Activated naive CD8-positive, alpha-beta T cell treated with anti-CD3 and anti-CD28 coated beads, Interleukin-2, amount 10 ng/mL, durations not matched to agents 7 days and 5 days (primary cell): Measurements from ENCODE around the gene TMEM245. TPM values are rescaled to one million over a fixed set of nuclear protein-coding genes. Genes with fewer than 3 reads are reported as not detected.

Experiments used
- ATAC-seq: fragments of 150-1000 bp; cut with Tn5 transposase; one replicate; pipeline ENCODE4 v1.10.0; 2021; ENCODE audit warnings: low read depth, moderate library complexity
- POLR2A ChIA-PET: fragments of 350-600 bp; sonication (Branson Sonifier 250); formaldehyde crosslinking; loops from one replicate; lab custom pipeline; 2021; ENCODE audit warnings: antibody characterized with exemption; lab: Charles Lee
- DNase-seq: peaks from one replicate; pipeline ENCODE4 v3.0.0; 2021
- H3K27ac Mint-ChIP-seq: one replicate; pipeline ENCODE4 v1.8.0; 2022; ENCODE audit warnings: mild to moderate bottlenecking, mixed read lengths
- H3K27me3 Mint-ChIP-seq: one replicate; pipeline ENCODE4 v1.8.0; 2022; ENCODE audit warnings: mild to moderate bottlenecking, moderate library complexity, mixed read lengths
- H3K36me3 Mint-ChIP-seq: one replicate; pipeline ENCODE4 v1.8.0; 2021; ENCODE audit warnings: mild to moderate bottlenecking, mixed read lengths
- H3K4me1 Mint-ChIP-seq: one replicate; pipeline ENCODE4 v1.8.0; 2021; ENCODE audit warnings: mixed read lengths
- H3K4me3 Mint-ChIP-seq: one replicate; pipeline ENCODE4 v1.8.0; 2022; ENCODE audit warnings: mild to moderate bottlenecking, moderate library complexity, mixed read lengths
- H3K9me3 Mint-ChIP-seq: one replicate; pipeline ENCODE4 v1.8.0; 2021; ENCODE audit warnings: mixed read lengths
- total RNA-seq, 2 experiments: library from RNA; stranded (reverse); gene quantifications; one replicate each; pipeline ENCODE4 v1.2.3, GENCODE V29; 2021

The TMEM245 gene
- total RNA-seq, 2 experiments from 2014 or later = 42.8 to 45.7 TPM

DNA sequence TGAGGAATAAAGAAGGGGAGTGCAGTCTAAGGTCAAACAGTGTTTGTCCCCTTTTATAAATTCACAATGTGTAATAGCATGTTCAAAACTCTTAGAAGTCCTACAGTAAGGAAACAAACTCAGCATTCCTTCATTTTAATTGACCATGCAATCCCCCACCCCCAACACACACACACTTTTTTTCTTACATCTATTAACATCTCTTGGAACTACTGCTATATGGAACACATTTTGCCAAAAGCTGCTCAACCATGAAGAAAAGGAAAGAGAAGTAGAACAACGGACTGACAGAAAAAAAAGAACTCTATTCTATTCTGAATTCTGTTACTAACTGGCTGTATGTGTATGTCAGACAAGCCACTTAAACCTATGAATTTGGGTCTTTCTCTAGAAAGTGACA, 103.6 kb downstream of the TMEM245 start:
- Mint-ChIP-seq H3K36me3 (peaks cover 10% of the 10 kb centered on the region), H3K4me3 (no peak overlapping the region), H3K9me3 (no peaks in the 10 kb centered on the region), H3K4me1 (peaks cover 24% of the 10 kb centered on the region), H3K27me3 (no peaks in the 10 kb centered on the region), H3K27ac (no peak overlapping the region)
- no peak for ATAC-seq
- POLR2A ChIA-PET = no interaction called here
- DNase-seq = no peak

GRCh38 chr9:109014608-109015280, 105.0 kb downstream of the TMEM245 start:
- Mint-ChIP-seq H3K4me3 (no peak overlapping the region), H3K27me3 (no peaks in the 10 kb centered on the region), H3K36me3 (peaks cover 7% of the 10 kb centered on the region), H3K9me3 (no peaks in the 10 kb centered on the region), H3K4me1 (peaks cover 24% of the 10 kb centered on the region), H3K27ac (no peak overlapping the region)
- POLR2A ChIA-PET = no interaction called here
- no peak for ATAC-seq
- no peak for DNase-seq

DNA sequence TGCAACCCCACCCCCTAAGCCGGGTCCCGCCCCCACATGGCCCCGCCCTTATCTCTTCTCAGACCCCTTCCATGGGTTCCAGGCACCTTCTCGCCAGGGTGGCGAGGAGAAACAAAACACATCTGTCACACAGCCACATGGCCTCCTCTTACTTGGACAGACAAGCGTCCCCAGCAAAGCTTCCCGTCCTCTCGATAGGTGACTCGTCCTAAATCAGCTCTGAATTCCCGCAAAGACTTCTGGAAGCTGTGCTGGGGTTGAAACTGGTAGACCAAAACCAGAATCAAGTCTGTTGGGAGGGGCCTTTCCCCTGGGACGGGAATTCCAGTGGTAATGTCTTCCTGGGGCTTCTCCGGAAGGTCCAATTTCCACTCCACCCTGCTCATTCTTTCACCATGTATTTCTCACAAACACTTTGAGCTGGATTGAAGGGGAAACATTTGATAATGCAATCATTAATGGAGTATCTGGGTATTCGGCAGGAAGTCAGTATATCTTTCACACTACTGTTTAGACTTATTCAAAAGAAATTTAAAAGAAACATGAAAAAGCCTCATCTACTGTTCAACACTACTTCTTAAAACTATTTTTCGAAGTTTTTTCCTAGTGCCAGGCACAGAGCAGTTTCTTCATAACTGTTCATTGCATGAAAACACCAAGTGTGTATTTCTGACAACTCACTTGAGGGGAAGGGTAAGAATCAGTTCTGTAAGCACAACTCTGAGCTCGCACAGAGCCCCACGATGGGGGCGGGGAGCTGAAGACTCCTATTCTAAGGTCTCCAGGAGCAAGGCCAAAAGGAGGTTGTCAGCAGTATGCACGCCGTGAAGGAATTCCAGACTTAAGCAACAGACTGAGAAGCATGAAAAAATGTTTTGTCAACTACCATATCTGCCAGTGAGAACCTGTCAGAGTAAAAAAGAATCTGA, 105.8 kb downstream of the TMEM245 start:
- POLR2A ChIA-PET = interaction anchor here (1.0 kb wide), 1 partner anchor 80 kb away, joined by 3 read pairs; the partner anchor contains the start of genes ABITRAM and ELP1
- ATAC-seq (no peak), DNase-seq (no peak)
- Mint-ChIP-seq H3K27ac (peak overlapping the region; percentile 54), H3K4me1 (peaks cover 24% of the 10 kb centered on the region), H3K27me3 (no peaks in the 10 kb centered on the region), H3K4me3 (peak overlapping the region; percentile 89), H3K9me3 (no peaks in the 10 kb centered on the region), H3K36me3 (peaks cover 4% of the 10 kb centered on the region)

DNA sequence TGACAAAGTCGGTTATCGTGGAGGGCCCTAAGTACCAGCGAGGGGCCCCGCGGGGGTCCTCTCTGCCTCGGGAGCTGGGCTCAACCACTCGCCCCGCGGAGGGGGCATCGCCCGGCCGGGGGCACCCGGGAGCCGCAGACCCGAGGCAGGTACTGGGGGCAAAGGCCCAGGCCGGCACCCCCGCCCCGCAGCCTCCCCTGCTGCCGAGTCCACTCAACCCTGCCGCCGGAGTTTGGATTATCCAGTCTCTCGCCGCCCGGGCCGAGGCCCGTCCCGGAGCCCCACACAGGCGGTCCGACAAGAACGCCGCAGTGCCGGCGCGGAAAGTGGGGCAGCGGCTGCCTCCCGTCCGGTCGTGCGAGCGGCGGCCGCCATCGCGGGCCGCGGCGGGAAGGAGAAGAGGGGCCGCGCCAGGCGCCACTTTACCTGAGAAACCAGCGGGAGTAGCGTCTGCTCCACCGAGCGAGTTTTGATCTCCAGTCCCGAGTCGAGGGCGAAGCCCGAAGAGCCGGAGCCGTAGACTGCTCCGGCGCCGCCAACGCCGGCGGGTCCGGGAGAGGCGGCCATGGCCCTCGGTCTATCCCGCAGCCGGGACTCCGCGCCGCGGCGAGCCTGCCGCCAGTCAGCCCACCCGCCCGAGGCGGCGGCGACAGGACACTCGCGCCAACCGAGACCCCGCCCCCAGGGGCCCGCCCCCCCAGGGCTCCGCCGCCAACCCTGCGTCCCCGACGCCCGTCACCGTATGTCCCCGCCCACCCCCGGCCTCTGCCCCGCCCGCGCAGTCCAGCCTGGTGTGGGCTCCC, 106.7 kb downstream of the TMEM245 start, which contains the start of gene CTNNAL1:
Gene CTNNAL1 (minus strand): TSS at position 624 of the 803 bp plus-strand sequence. CDS start 57 bp downstream, at position 567.
- peak within 1 kb of the TSS; percentile 88 for H3K27ac Mint-ChIP-seq
- H3K27me3 Mint-ChIP-seq = no peaks in the 10 kb centered on the region
- peak; percentile 90 for ATAC-seq
- peak within 1 kb of the TSS; percentile 93 for H3K4me3 Mint-ChIP-seq
- H3K9me3 Mint-ChIP-seq = no peaks in the 10 kb centered on the region
- peaks cover 24% of the 10 kb centered on the region for H3K4me1 Mint-ChIP-seq
- POLR2A ChIA-PET = interaction anchor here (1.0 kb wide), 1 partner anchor 79 kb away, joined by 3 read pairs; the partner anchor contains the start of genes ABITRAM and ELP1
- peak; percentile 92 for DNase-seq
- H3K36me3 Mint-ChIP-seq = peaks cover 4% of the 10 kb centered on the region

GRCh38 chr9:109012009-109012875, 107.5 kb downstream of the TMEM245 start:
- POLR2A ChIA-PET = no interaction called here
- peak overlapping the region; percentile 88 for H3K27ac Mint-ChIP-seq
- H3K27me3 Mint-ChIP-seq = no peaks in the 10 kb centered on the region
- H3K36me3 Mint-ChIP-seq = peaks cover 4% of the 10 kb centered on the region
- no peaks in the 10 kb centered on the region for H3K9me3 Mint-ChIP-seq
- H3K4me1 Mint-ChIP-seq = peaks cover 24% of the 10 kb centered on the region
- peak overlapping the region; percentile 93 for H3K4me3 Mint-ChIP-seq
- ATAC-seq (peak; percentile 11), DNase-seq (peak; percentile 40)

DNA sequence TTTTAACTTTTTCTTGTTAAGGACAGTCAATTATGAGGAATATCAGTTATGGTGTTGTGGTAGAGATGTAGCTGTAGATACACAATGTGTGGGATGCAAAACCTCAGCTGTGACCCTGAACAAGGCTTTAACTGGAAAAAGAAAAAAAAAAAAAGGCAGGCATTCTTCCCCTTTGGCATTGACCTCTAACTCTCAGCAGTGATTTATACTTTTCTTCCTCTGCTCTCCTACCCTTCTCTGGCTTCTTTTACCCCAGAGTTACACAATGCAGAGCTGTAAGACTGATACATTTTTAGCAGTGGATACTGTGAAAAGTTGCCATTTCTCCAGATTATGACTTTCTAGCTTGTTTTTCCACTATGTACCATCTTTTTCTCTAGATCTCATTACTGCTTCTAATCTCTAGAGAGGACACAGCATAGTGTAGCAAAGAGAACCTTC, 108.5 kb downstream of the TMEM245 start:
- no peak overlapping the region for H3K4me3 Mint-ChIP-seq
- no peaks in the 10 kb centered on the region for H3K9me3 Mint-ChIP-seq
- peak overlapping the region; percentile 10 for H3K27ac Mint-ChIP-seq
- ATAC-seq (no peak), DNase-seq (no peak)
- H3K27me3 Mint-ChIP-seq = no peaks in the 10 kb centered on the region
- POLR2A ChIA-PET = interaction anchor here (0.7 kb wide), 1 partner anchor 15 kb away, joined by 3 read pairs; no protein-coding TSS in a partner anchor
- peaks cover 4% of the 10 kb centered on the region for H3K36me3 Mint-ChIP-seq
- peaks cover 24% of the 10 kb centered on the region for H3K4me1 Mint-ChIP-seq

GRCh38 chr9:109010746-109011145, 109.0 kb downstream of the TMEM245 start:
- H3K4me3 Mint-ChIP-seq = no peak overlapping the region
- no peaks in the 10 kb centered on the region for H3K9me3 Mint-ChIP-seq
- DNase-seq (no peak), ATAC-seq (peak; percentile 13)
- peaks cover 4% of the 10 kb centered on the region for H3K36me3 Mint-ChIP-seq
- peaks cover 24% of the 10 kb centered on the region for H3K4me1 Mint-ChIP-seq
- H3K27me3 Mint-ChIP-seq = no peaks in the 10 kb centered on the region
- POLR2A ChIA-PET = interaction anchor here (0.7 kb wide), 1 partner anchor 15 kb away, joined by 3 read pairs; no protein-coding TSS in a partner anchor
- no peak overlapping the region for H3K27ac Mint-ChIP-seq

- Mint-ChIP-seq H3K9me3 (peaks cover 10% of the 10 kb centered on the region), H3K27me3 (no peaks in the 10 kb centered on the region), H3K27ac (no peak overlapping the region), H3K4me1 (peaks cover 4% of the 10 kb centered on the region), H3K4me3 (no peak overlapping the region), H3K36me3 (peaks cover 14% of the 10 kb centered on the region)
- DNase-seq (no peak), ATAC-seq (no peak)
- POLR2A ChIA-PET = no interaction called here
Observed at GRCh38 chr9:109005678-109006077, 114.1 kb downstream of the TMEM245 start.

DNA sequence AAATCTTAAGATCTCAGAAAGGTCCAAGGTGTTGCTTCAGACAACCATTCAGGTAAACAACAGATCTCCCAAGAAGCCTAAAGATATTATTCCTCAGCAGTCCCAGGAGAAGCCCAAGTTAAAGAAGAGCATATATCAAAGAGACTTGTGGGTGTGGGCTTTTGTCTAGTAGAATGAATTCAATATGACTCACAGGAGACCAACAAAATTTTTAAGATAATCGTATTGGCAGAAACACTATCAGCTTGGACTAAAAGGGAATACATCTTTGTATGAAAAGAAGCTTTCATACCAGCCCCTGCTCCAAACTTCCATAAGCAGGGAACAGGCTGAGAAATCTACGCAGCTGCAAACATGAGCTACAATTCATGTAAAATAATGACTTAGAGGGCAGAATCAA, 116.6 kb downstream of the TMEM245 start:
- Mint-ChIP-seq H3K4me3 (no peak overlapping the region), H3K27me3 (no peaks in the 10 kb centered on the region), H3K9me3 (peaks cover 10% of the 10 kb centered on the region), H3K36me3 (peaks cover 15% of the 10 kb centered on the region), H3K27ac (no peak overlapping the region), H3K4me1 (peaks cover 6% of the 10 kb centered on the region)
- POLR2A ChIA-PET = no interaction called here
- DNase-seq (no peak), ATAC-seq (no peak)

DNA sequence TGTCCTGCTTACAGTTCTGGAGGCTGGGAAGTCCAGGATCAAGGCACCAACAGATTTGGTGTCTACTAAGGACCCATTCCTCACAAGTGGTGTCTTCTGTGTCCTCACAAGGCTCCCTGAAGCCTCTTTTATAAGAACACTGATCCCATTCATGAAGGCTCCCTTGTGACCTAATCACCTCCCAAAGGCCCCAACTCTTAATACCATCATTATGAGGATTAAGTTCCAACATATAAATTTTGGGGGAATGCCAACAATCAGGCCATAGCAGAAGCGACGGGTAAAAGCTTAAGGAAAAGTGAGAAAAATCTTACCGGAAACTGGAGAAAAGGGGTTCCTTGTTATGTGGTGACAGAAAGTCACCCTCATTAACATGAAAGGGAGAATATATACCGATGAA, 117.6 kb downstream of the TMEM245 start:
- no peak overlapping the region for H3K4me3 Mint-ChIP-seq
- H3K27me3 Mint-ChIP-seq = no peaks in the 10 kb centered on the region
- POLR2A ChIA-PET = no interaction called here

GRCh38 chr9:109001275-109001676, 118.5 kb downstream of the TMEM245 start:
- ATAC-seq (no peak), DNase-seq (no peak)
- POLR2A ChIA-PET = no interaction called here
- peaks cover 9% of the 10 kb centered on the region for H3K4me1 Mint-ChIP-seq
- no peaks in the 10 kb centered on the region for H3K27me3 Mint-ChIP-seq
- H3K27ac Mint-ChIP-seq = no peak overlapping the region
- H3K4me3 Mint-ChIP-seq = peak overlapping the region; percentile 2
- peaks cover 24% of the 10 kb centered on the region for H3K36me3 Mint-ChIP-seq
- peaks cover 10% of the 10 kb centered on the region for H3K9me3 Mint-ChIP-seq

More for the DNA sequence above, 117.6 kb downstream of the TMEM245 start:
- H3K36me3 Mint-ChIP-seq = peaks cover 23% of the 10 kb centered on the region
- H3K4me1 Mint-ChIP-seq = peaks cover 7% of the 10 kb centered on the region
- DNase-seq (no peak), ATAC-seq (no peak)
- H3K9me3 Mint-ChIP-seq = peaks cover 10% of the 10 kb centered on the region
- H3K27ac Mint-ChIP-seq = no peak overlapping the region

GRCh38 chr9:108997112-108997511, 122.6 kb downstream of the TMEM245 start:
- no peak for ATAC-seq
- H3K36me3 Mint-ChIP-seq = peaks cover 14% of the 10 kb centered on the region
- H3K4me3 Mint-ChIP-seq = no peak overlapping the region
- DNase-seq = no peak
- no peaks in the 10 kb centered on the region for H3K9me3 Mint-ChIP-seq
- H3K27me3 Mint-ChIP-seq = no peaks in the 10 kb centered on the region
- peaks cover 19% of the 10 kb centered on the region for H3K4me1 Mint-ChIP-seq
- no peak overlapping the region for H3K27ac Mint-ChIP-seq
- POLR2A ChIA-PET = interaction anchor here (0.7 kb wide), 1 partner anchor 121 kb away, joined by 3 read pairs; no protein-coding TSS in a partner anchor
